ENCODE results near the gene TKTL2.
"Not testable (repeated sequence)": the region's sequence is repeated elsewhere in the genome, so short reads cannot be mapped to it uniquely, and the experiment has no call there.

TKTL2 gene

GRCh38 chr4:163447023-163447422 is 26.5 kb downstream of the TKTL2 start:
- not testable (repeated sequence) for DNase-seq

DNA sequence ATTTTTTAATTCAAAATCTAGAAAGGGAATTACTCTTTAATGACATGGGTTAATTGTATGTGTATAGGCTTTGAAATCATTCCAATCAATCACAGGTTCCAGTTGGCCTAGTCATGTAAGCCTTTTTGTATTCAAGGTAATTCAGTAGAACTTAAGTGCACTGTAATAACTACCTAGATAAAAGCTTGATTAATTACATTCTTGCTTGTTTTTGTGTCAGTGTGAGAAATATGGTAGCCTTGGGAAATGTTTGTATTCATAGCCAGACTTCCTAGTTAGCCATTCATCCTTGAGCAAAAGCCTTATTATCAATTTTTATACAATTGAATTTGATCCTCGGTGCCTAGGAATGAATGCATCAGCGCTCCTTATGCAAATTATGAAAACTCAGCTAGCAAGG is 33.5 kb downstream of the TKTL2 start:
- no peak for DNase-seq

All from NCI-H2171 (cell line).